ENCODE measurements around the gene VCAN. TPM values are rescaled to one million over a fixed set of nuclear protein-coding genes. Genes with fewer than 3 reads are reported as not detected.

Gene VCAN
- total RNA-seq, 1 donor from 2014 or later: 431 TPM

GRCh38 chr5:83485842-83486241, 14.3 kb downstream of the VCAN start:
- H2AFZ ChIP-seq (ENCODE audit: low read depth, low read length): no peak overlapping the region
- DNase-seq (ENCODE audit: low read depth) (no peak), FAIRE-seq (no peak)
- peaks cover 7% of the 10 kb centered on the region for H3K4me1 Mint-ChIP-seq (ENCODE audit: low read depth, unreplicated experiment)
- no peak overlapping the region for H3K4me3 ChIP-seq (ENCODE audit: insufficient read depth, low read depth, low read length)
- no peaks in the 10 kb centered on the region for H3K9me3 ChIP-seq (ENCODE audit: insufficient read depth, low read depth, low read length)
- H3K36me3 ChIP-seq (ENCODE audit: insufficient read depth, low read length): peaks cover 74% of the 10 kb centered on the region
- peaks cover 39% of the 10 kb centered on the region for H3K36me3 Mint-ChIP-seq (ENCODE audit: low read depth, unreplicated experiment)
- peaks cover 99% of the 10 kb centered on the region for H3K79me2 ChIP-seq (ENCODE audit: insufficient read depth, low read length)
- no peaks in the 10 kb centered on the region for H3K27me3 Mint-ChIP-seq (ENCODE audit: low read depth, unreplicated experiment)
- H3K27me3 ChIP-seq (ENCODE audit: insufficient read depth, low read length): no peaks in the 10 kb centered on the region
- H3K4me1 ChIP-seq (ENCODE audit: insufficient read depth, low read length): no peaks in the 10 kb centered on the region
- H3K4me3 Mint-ChIP-seq (ENCODE audit: unreplicated experiment): no peak overlapping the region
- H3K9me3 Mint-ChIP-seq (ENCODE audit: unreplicated experiment): no peaks in the 10 kb centered on the region
- peaks cover 74% of the 10 kb centered on the region for H4K20me1 ChIP-seq (ENCODE audit: insufficient read depth, low read length)
- H3K9ac ChIP-seq (ENCODE audit: low read length): no peak overlapping the region
- H3K4me2 ChIP-seq (ENCODE audit: low read length): no peak overlapping the region
- no peak overlapping the region for H3K27ac ChIP-seq (ENCODE audit: low read depth, low read length)
- TF ChIP-seq CTCF (IDR thresholded peaks at IDR 0.05; ENCODE audit: insufficient read depth, low read depth, low read length) (no peak), EZH2 (IDR thresholded peaks at IDR 0.05; ENCODE audit: insufficient read depth, low read length) (no peak)
- no peak overlapping the region for H3K27ac Mint-ChIP-seq (ENCODE audit: unreplicated experiment)

- Histone ChIP-seq H3K9ac (ENCODE audit: low read length) (no peak overlapping the region), H3K4me2 (ENCODE audit: low read length) (no peak overlapping the region), H3K27ac (ENCODE audit: low read depth, low read length) (no peak overlapping the region), H3K27me3 (ENCODE audit: insufficient read depth, low read length) (no peaks in the 10 kb centered on the region), H3K4me1 (ENCODE audit: insufficient read depth, low read length) (no peaks in the 10 kb centered on the region), H3K36me3 (ENCODE audit: insufficient read depth, low read length) (peaks cover 80% of the 10 kb centered on the region), H2AFZ (ENCODE audit: low read depth, low read length) (no peak overlapping the region), H3K4me3 (ENCODE audit: insufficient read depth, low read depth, low read length) (no peak overlapping the region), H4K20me1 (ENCODE audit: insufficient read depth, low read length) (peaks cover 79% of the 10 kb centered on the region), H3K79me2 (ENCODE audit: insufficient read depth, low read length) (peaks cover 99% of the 10 kb centered on the region), H3K9me3 (ENCODE audit: insufficient read depth, low read depth, low read length) (no peaks in the 10 kb centered on the region)
- Mint-ChIP-seq H3K4me1 (ENCODE audit: low read depth, unreplicated experiment) (peaks cover 9% of the 10 kb centered on the region), H3K27ac (ENCODE audit: unreplicated experiment) (no peak overlapping the region), H3K36me3 (ENCODE audit: low read depth, unreplicated experiment) (peaks cover 41% of the 10 kb centered on the region), H3K27me3 (ENCODE audit: low read depth, unreplicated experiment) (no peaks in the 10 kb centered on the region), H3K9me3 (ENCODE audit: unreplicated experiment) (no peaks in the 10 kb centered on the region), H3K4me3 (ENCODE audit: unreplicated experiment) (no peak overlapping the region)
- no peak for TF ChIP-seq CTCF (IDR thresholded peaks at IDR 0.05; ENCODE audit: insufficient read depth, low read depth, low read length)
- TF ChIP-seq EZH2 (IDR thresholded peaks at IDR 0.05; ENCODE audit: insufficient read depth, low read length): no peak
- no peak for DNase-seq (ENCODE audit: low read depth)
- no peak for FAIRE-seq
Measured at GRCh38 chr5:83487155-83487554, 15.6 kb downstream of the VCAN start.

GRCh38 chr5:83488271-83488670, 16.7 kb downstream of the VCAN start:
- Mint-ChIP-seq H3K4me3 (ENCODE audit: unreplicated experiment) (no peak overlapping the region), H3K4me1 (ENCODE audit: low read depth, unreplicated experiment) (peaks cover 12% of the 10 kb centered on the region), H3K36me3 (ENCODE audit: low read depth, unreplicated experiment) (peaks cover 45% of the 10 kb centered on the region), H3K27ac (ENCODE audit: unreplicated experiment) (no peak overlapping the region), H3K9me3 (ENCODE audit: unreplicated experiment) (no peaks in the 10 kb centered on the region), H3K27me3 (ENCODE audit: low read depth, unreplicated experiment) (no peaks in the 10 kb centered on the region)
- FAIRE-seq (no peak), DNase-seq (ENCODE audit: low read depth) (peak; percentile 35)
- no peak for TF ChIP-seq CTCF (IDR thresholded peaks at IDR 0.05; ENCODE audit: insufficient read depth, low read depth, low read length)
- TF ChIP-seq EZH2 (IDR thresholded peaks at IDR 0.05; ENCODE audit: insufficient read depth, low read length): no peak
- H3K9ac ChIP-seq (ENCODE audit: low read length): no peak overlapping the region
- H4K20me1 ChIP-seq (ENCODE audit: insufficient read depth, low read length): peaks cover 78% of the 10 kb centered on the region
- no peak overlapping the region for H3K4me2 ChIP-seq (ENCODE audit: low read length)
- H3K79me2 ChIP-seq (ENCODE audit: insufficient read depth, low read length): peaks cover 99% of the 10 kb centered on the region
- no peaks in the 10 kb centered on the region for H3K27me3 ChIP-seq (ENCODE audit: insufficient read depth, low read length)
- H3K9me3 ChIP-seq (ENCODE audit: insufficient read depth, low read depth, low read length): no peaks in the 10 kb centered on the region
- H3K36me3 ChIP-seq (ENCODE audit: insufficient read depth, low read length): peaks cover 80% of the 10 kb centered on the region
- no peak overlapping the region for H2AFZ ChIP-seq (ENCODE audit: low read depth, low read length)
- H3K4me3 ChIP-seq (ENCODE audit: insufficient read depth, low read depth, low read length): no peak overlapping the region
- no peak overlapping the region for H3K27ac ChIP-seq (ENCODE audit: low read depth, low read length)
- H3K4me1 ChIP-seq (ENCODE audit: insufficient read depth, low read length): no peaks in the 10 kb centered on the region

All from astrocyte (in vitro differentiated cells and primary cell).